BLaER1 treated with 17β-estradiol and CSF1 and Interleukin-3, amounts not matched to agents 10 nM and 100 nM (cell line): ENCODE results near the gene QSOX1.

Experiments
- H3K27ac ChIP-seq, 11 experiments: shearing (Covaris generic); formaldehyde crosslinking; 2 replicates each; pipeline ENCODE4 v1.8.1; 2022
- H3K27me3 ChIP-seq, 11 experiments: shearing (Covaris generic); formaldehyde crosslinking; 2 replicates each; pipeline ENCODE4 v1.8.1; 2022
- H3K36me3 ChIP-seq, 11 experiments: shearing (Covaris generic); formaldehyde crosslinking; 2 replicates each; pipeline ENCODE4 v1.8.1; 2022
- H3K4me1 ChIP-seq, 10 experiments: shearing (Covaris generic); formaldehyde crosslinking; 2 replicates each; pipeline ENCODE4 v1.8.1; 2022
- H3K4me2 ChIP-seq, 11 experiments: shearing (Covaris generic); formaldehyde crosslinking; 2 replicates each; pipeline ENCODE4 v1.8.1; 2022
- H3K4me3 ChIP-seq, 10 experiments: shearing (Covaris generic); formaldehyde crosslinking; 2 replicates each; pipeline ENCODE4 v1.8.1; 2022
- H3K9ac ChIP-seq, 11 experiments: shearing (Covaris generic); formaldehyde crosslinking; 2 replicates each; pipeline ENCODE4 v1.8.1; 2022
- H3K9me3 ChIP-seq, 11 experiments: shearing (Covaris generic); formaldehyde crosslinking; replicated peaks in 1 of 11; 2 replicates each; pipeline ENCODE4 v1.8.1; 2022
- H4K20me1 ChIP-seq, 11 experiments: shearing (Covaris generic); formaldehyde crosslinking; 2 replicates each; pipeline ENCODE4 v1.8.1; 2022
- Cebpa-rat ChIP-seq, 11 experiments: shearing (Covaris generic); IDR thresholded peaks; 2 replicates each; pipeline ENCODE4 v1.8.1; 2022

Gene QSOX1

GRCh38 chr1:180238675-180239074, 84.0 kb downstream of the QSOX1 start:
- Histone ChIP-seq H3K4me2 (no peak overlapping the region), H3K9me3 (peaks cover 20 to 28% (median 21%) of the 10 kb centered on the region in 11 experiments), H3K9ac (no peak overlapping the region), H3K27me3 (peaks cover 92 to 100% (median 99%) of the 10 kb centered on the region in 11 experiments), H4K20me1 (peaks cover 0 to 50% (median 28%) of the 10 kb centered on the region in 11 experiments; a peak in 16 of 22 replicates), H3K4me3 (no peak overlapping the region), H3K36me3 (no peaks in the 10 kb centered on the region), H3K4me1 (no peaks in the 10 kb centered on the region), H3K27ac (no peak overlapping the region)
- TF ChIP-seq Cebpa-rat (IDR thresholded peaks at IDR 0.05), result no peak

- Histone ChIP-seq H3K27me3 (peaks cover 85 to 98% (median 94%) of the 10 kb centered on the region in 11 experiments), H3K4me1 (peaks cover 0 to under 1% (median 0%) of the 10 kb centered on the region in 10 experiments; a peak in 1 of 20 replicates), H3K27ac (no peak overlapping the region), H3K36me3 (no peaks in the 10 kb centered on the region), H3K4me2 (no peak overlapping the region), H3K9me3 (peaks cover 14 to 22% (median 15%) of the 10 kb centered on the region in 11 experiments), H3K9ac (no peak overlapping the region), H4K20me1 (peaks cover 0 to 48% (median 24%) of the 10 kb centered on the region in 11 experiments; a peak in 16 of 22 replicates), H3K4me3 (no peak overlapping the region)
- TF ChIP-seq Cebpa-rat (IDR thresholded peaks at IDR 0.05), result no peak
These were observed 84.8 kb downstream of the QSOX1 start for GRCh38 chr1:180239145-180240096.

- Histone ChIP-seq H3K4me3 (no peak overlapping the region), H3K27ac (no peak overlapping the region), H3K9me3 (no peaks in the 10 kb centered on the region), H3K4me2 (no peak overlapping the region), H3K27me3 (peaks cover 60 to 73% (median 69%) of the 10 kb centered on the region in 11 experiments), H3K9ac (no peak overlapping the region), H3K36me3 (no peaks in the 10 kb centered on the region), H3K4me1 (peaks cover 0 to 9% (median 6%) of the 10 kb centered on the region in 10 experiments; a peak in 9 of 20 replicates), H4K20me1 (peaks cover 0 to 25% (median 5%) of the 10 kb centered on the region in 11 experiments; a peak in 6 of 22 replicates)
- TF ChIP-seq Cebpa-rat (IDR thresholded peaks at IDR 0.05), result no peak
These were observed 87.3 kb downstream of the QSOX1 start for GRCh38 chr1:180241716-180242544.

DNA sequence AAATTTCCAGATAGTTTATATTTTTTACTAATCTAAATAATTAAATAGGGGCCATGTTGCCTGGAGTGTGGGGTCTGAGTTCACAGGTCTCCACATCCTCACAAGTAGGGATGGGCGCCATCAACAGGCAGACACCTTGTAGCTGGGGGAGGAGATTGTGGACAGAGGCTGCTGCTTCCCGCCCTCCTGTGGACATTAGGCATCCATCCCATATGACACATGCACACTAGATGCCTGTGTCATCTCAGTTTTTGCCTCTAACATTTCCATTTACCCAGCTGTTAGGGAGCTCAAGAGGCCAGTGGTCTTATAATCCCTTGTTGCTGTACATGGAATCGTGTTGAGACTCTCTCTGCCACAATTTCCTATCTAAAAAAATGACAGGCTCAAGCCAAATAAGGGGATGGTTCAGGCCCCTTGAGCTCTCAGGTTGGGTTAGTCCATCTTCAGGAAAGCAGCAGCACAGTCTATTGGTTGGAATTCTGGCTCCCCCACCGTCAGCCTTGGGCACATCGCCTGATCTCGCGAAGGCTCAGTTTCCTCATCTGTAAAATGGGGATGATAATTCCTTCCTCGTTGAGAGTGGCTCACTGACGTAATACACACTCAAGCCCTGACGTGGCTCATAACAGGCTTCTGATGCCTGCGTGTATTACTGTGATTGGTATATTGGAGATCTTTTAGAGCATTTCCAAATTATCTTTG, 89.0 kb downstream of the QSOX1 start:
- Histone ChIP-seq H4K20me1 (peaks cover 0 to 12% (median 0%) of the 10 kb centered on the region in 11 experiments; a peak in 5 of 22 replicates), H3K27me3 (peaks cover 42 to 55% (median 51%) of the 10 kb centered on the region in 11 experiments), H3K4me3 (no peak overlapping the region), H3K9me3 (no peaks in the 10 kb centered on the region), H3K27ac (no peak overlapping the region), H3K9ac (no peak overlapping the region), H3K36me3 (no peaks in the 10 kb centered on the region), H3K4me2 (no peak overlapping the region), H3K4me1 (peaks cover 0 to 9% (median 6%) of the 10 kb centered on the region in 10 experiments; a peak in 9 of 20 replicates)
- TF ChIP-seq Cebpa-rat (IDR thresholded peaks at IDR 0.05), result no peak

- no peak for TF ChIP-seq Cebpa-rat (IDR thresholded peaks at IDR 0.05)
- Histone ChIP-seq H4K20me1 (peaks cover 0 to 5% (median 0%) of the 10 kb centered on the region in 11 experiments; a peak in 5 of 22 replicates), H3K27me3 (peaks cover 31 to 44% (median 40%) of the 10 kb centered on the region in 11 experiments), H3K4me1 (peaks cover 0 to 9% (median 6%) of the 10 kb centered on the region in 10 experiments; a peak in 9 of 20 replicates), H3K9ac (no peak overlapping the region), H3K4me2 (peak overlapping the region in 7 of 11 experiments; percentile 4 to 43 (median 38); a peak in 9 of 22 replicates), H3K4me3 (no peak overlapping the region), H3K9me3 (no peaks in the 10 kb centered on the region), H3K36me3 (no peaks in the 10 kb centered on the region), H3K27ac (no peak overlapping the region)
These were observed 90.2 kb downstream of the QSOX1 start for GRCh38 chr1:180244840-180245239.

- Histone ChIP-seq H3K9ac (no peak overlapping the region), H3K4me2 (no peak overlapping the region), H3K4me1 (peaks cover 0 to 9% (median 6%) of the 10 kb centered on the region in 10 experiments; a peak in 9 of 20 replicates), H3K9me3 (no peaks in the 10 kb centered on the region), H3K27me3 (peaks cover 13 to 26% (median 22%) of the 10 kb centered on the region in 11 experiments), H3K36me3 (no peaks in the 10 kb centered on the region), H3K4me3 (no peak overlapping the region), H3K27ac (no peak overlapping the region), H4K20me1 (peaks cover 0 to 4% (median 0%) of the 10 kb centered on the region in 11 experiments; a peak in 1 of 22 replicates)
- no peak for TF ChIP-seq Cebpa-rat (IDR thresholded peaks at IDR 0.05)
These were observed 91.9 kb downstream of the QSOX1 start for GRCh38 chr1:180246579-180246978.

DNA sequence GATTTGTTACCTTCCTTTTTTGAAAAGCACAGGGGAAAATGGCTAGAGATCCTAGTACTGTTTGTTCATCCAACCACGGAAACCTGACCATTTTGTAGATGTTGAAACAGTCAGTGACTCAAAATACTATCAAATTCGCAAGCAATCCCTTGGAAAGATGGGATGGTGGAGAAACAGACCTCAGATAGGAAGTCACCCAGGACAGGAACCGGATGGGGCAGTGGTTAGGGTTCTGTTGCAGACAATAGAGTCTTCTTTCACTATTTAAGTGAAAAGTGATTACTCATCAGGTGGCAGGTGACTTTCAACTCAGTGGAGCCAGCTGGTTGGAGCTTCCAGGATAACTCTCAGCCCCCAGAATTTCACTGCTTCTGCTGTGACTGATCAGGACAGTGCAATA, 92.4 kb downstream of the QSOX1 start:
- Histone ChIP-seq H3K4me1 (peaks cover 0 to 9% (median 6%) of the 10 kb centered on the region in 10 experiments; a peak in 9 of 20 replicates), H3K9ac (no peak overlapping the region), H3K9me3 (no peaks in the 10 kb centered on the region), H3K27me3 (peaks cover 11 to 21% (median 18%) of the 10 kb centered on the region in 11 experiments; a peak in 20 of 22 replicates), H3K4me2 (no peak overlapping the region), H3K36me3 (no peaks in the 10 kb centered on the region), H4K20me1 (peaks cover 0 to 7% (median 0%) of the 10 kb centered on the region in 11 experiments; a peak in 2 of 22 replicates), H3K4me3 (no peak overlapping the region), H3K27ac (no peak overlapping the region)
- no peak for TF ChIP-seq Cebpa-rat (IDR thresholded peaks at IDR 0.05)

DNA sequence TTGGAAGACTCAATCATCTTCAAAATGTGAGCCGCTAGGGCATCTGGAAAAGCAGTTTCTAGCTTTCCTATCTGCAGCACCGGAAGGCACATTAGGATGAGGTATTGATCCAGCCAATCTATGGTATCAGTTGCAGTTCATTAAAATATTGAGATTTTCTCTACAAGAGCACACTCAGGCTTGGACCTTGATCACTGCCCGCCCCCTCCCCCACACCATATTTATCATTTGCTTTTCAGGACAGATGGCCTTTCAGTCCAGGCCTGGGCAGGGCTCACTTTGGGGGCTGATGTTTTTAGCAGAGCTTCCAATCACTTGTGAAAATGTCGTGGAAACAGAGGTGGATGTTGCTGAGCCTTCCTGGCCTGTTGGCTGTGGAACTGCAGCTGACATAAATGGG, 92.9 kb downstream of the QSOX1 start:
- Histone ChIP-seq H3K9ac (no peak overlapping the region), H3K4me1 (peaks cover 0 to 9% (median 6%) of the 10 kb centered on the region in 10 experiments; a peak in 9 of 20 replicates), H3K4me2 (no peak overlapping the region), H3K9me3 (no peaks in the 10 kb centered on the region), H3K36me3 (no peaks in the 10 kb centered on the region), H3K4me3 (no peak overlapping the region), H4K20me1 (peaks cover 0 to 8% (median 0%) of the 10 kb centered on the region in 11 experiments; a peak in 2 of 22 replicates), H3K27ac (no peak overlapping the region), H3K27me3 (peaks cover 7 to 17% (median 13%) of the 10 kb centered on the region in 11 experiments; a peak in 20 of 22 replicates)
- no peak for TF ChIP-seq Cebpa-rat (IDR thresholded peaks at IDR 0.05)
